Central memory CD4-positive, alpha-beta T cell (primary cell): Measurements from ENCODE around the gene NDUFA6.

Experiments
- DNase-seq: peaks from one replicate; pipeline ENCODE4 v3.0.0; 2022

NDUFA6 gene

DNA sequence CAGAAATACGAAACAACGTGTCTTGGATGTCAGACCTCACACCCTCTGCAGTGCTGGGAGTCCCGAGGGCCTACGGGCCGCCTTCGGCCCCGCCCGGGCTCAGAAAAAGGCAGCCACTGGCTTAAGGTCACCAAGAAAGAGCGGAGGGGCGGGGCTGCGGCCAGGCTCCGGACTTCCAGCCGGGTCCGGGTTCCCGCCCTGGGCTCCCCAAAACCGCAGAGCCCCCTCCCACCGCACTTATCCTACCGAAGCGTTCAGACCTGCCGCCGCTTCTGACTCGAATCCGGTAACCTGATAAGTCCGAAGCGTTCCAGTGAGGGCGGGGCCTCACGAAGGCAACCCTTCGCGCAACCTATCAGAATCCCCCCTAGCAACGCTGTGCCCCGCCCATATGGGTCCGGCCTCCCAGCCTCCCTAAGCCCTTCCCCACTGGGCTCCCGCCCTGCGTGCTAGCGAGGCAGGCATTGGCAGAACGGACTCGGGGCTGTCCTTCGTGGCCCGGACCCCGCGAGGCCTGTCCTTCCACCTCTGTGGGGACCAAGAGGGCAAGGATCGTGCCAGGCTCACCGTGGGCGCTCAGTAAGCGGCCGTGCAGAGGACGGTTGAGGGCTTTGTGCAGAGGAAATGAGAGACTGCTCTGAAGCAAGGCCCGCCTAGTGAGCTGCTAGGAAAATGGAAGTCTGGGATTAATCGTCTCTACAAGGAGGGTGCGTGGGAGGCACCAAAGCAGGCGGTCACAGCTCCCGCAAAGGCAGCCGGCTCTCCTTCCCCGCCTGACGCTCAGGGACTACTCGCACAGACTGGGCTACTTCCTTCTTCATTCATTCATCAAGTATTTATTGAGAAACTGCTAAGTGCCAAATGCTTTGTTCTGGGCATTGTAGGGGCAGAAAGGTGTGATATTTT, 19.8 kb downstream of the NDUFA6 start, which contains the start of gene NAGA:
TSS of gene NAGA (minus strand) at position 296 of the 906 bp plus-strand sequence. CDS start 515 bp downstream, outside the sequence.
- peak; percentile 89 for DNase-seq

GRCh38 chr22:42069801-42070516, 20.6 kb downstream of the NDUFA6 start:
- no peak for DNase-seq

GRCh38 chr22:42068291-42068690, 22.3 kb downstream of the NDUFA6 start:
- DNase-seq: no peak

DNA sequence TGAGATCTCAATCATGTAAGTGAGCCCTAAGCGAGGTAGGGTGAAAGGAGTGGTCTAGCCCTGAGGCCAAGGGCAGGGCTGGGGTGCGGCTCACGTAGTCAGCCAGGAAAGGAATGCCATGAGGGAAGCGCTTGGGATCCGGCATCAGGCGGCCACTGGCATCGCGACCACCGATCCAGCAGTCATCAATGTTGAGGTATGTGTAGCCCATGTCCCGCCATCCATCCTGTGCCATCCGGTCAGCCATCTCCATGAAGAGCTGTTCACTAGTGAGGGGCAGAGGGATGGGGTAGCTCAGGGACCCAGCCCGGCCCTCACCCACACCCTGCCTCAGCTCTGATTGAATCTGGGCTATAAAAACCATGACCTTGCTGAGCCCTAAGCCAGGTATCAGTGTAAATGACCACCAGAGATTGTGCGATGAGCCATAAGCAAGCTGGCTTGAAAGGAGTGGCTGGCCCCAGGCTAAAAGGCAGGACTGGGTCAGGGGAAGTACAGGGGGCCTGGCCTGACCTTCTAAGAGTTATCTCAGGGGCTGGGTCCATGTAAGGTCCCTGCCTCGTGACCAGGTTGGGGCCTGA, 22.8 kb downstream of the NDUFA6 start:
- no peak for DNase-seq

DNA sequence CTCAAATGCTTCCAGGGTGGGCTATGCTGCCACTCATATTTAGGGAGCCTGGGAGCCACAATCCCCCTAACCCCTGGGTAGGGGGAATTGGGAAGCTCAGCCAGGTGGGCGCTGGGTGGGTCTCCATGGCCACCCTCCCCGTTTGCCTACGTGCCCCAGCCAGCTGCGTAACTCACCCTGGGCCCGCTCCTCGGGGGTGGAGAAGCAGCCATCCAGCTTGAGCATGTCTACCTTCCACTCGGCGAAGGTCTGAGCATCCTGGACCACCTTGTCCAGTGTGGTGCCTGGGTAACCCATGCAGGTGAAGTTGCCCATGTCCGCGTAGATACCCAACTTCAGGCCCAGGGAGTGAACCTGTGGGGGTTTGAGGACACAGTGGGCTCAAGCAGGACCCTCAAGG, 23.6 kb downstream of the NDUFA6 start:
- no peak for DNase-seq

DNA sequence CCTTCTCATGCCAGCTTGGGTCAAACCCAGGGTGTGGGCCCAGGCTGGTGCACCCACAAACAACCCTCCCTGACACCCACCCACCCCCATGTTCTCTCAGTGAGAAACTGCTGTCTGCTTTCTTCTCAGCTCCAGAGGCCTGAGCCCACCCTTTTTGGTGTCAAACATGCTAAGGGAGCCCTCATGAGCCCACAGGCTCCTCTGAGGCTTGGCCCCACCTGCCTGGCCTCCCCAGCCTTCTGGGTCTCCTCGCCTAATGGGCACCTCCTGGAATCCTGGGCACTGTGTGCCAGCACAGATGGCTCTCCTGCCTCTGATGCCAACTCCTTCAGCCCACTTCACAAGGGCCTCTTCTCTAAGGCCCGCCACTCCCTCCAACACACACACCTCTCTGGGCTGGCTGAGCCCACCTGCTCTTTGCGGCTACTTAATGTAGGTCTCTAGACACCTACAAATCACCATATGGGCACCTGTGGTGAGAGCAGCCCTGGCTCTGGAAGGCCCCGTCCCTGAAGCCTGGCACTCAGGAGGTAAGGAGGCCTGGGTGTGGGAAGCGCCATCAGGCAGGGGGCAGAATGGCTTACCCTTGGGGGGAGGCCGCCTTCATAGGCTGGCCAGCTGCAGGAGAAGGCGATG, 24.3 kb downstream of the NDUFA6 start:
- no peak for DNase-seq

GRCh38 chr22:42065438-42066125, 25.0 kb downstream of the NDUFA6 start:
- no peak for DNase-seq

DNA sequence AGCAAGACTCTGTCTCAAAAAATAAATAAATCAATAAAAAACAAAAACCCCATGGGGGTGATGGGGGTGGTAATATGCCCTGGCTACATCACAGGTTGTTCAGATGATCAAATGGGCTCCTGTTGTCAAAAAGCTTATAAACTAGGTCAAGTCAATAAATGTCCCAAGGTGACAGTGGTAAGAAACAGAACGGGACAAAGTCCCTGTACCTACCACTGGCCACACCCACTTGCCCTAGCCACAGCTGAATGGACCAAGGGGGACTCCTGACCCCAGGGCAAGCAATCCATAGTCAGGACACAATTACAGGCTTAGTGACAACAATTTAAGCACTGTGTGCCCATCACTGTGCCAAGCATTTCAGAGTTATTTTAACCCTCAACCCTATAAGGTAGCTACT, 25.9 kb downstream of the NDUFA6 start:
- no peak for DNase-seq

DNA sequence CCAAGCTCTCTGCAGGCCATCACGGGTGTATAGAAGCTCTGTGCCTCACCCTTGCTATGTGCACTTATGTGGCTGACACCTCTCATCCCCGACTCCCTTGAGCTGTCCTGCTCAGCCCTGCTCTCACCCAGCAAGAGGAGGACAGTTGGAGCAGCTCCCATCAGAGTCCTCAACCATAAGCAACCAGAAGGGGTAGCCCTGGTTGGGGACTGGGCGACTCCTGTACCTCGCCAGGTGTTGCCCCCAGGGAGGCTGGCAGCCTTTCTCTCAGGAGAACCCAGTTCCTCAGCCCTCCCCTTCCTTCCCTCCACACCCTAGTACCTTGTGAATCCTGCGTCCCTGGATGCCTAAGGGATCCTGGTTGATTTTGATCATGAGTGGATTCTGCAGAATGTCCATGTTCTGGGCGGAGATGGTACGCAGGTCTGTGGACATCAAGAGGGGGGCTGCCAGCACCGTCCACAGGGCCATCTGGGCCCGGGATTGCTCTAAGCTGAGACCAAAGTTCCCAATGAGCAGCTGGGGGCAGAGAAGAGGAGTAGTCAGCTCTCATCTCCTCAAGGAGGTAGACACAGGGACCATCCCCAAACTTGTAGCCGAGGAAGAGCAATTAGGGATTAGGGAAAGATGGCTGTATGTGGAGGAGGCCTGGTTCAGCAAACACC, 27.9 kb downstream of the NDUFA6 start:
- no peak for DNase-seq

DNA sequence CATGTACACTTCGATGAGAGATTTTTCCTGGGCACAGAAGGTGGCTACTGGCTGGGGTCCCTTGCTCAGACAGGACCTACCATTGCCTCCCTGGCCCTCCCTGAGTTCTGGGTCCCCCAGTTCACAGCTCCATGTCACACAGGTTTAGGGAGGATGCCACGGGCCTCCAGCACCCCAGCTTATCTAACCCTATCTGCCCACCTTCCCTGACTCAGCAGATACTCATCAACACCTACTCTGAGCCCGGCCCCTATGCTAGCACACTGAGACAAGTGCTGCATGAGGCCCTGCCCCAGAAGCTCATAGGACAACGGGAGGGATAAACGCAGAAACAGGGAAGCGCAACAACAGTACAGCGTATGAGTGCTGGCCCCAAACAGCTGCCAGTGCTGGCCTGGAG, 29.5 kb downstream of the NDUFA6 start:
- DNase-seq: no peak

DNA sequence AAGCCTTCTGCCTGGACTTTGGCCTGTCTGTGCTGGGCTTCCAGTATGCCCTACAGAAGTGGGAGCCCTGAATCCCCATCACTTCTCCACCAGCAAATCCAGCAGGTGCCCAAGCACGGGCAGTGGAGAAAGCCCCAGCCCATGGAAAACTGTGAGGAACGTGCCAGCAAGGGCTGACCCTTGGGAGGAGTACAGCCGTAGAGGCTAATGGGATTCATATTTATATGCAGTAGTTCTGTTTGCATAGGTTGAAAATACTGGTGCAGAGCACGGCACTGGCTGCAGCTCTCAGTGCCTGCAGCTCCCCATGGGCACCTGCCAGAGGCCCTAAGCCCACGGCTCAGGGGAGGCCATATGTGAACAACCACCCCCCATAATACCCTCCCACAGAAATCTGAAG, 30.1 kb downstream of the NDUFA6 start:
- DNase-seq: no peak

- no peak for DNase-seq
Observed at GRCh38 chr22:42056757-42057511, 33.6 kb downstream of the NDUFA6 start.

GRCh38 chr22:42052765-42053164, 37.8 kb downstream of the NDUFA6 start:
- no peak for DNase-seq

DNA sequence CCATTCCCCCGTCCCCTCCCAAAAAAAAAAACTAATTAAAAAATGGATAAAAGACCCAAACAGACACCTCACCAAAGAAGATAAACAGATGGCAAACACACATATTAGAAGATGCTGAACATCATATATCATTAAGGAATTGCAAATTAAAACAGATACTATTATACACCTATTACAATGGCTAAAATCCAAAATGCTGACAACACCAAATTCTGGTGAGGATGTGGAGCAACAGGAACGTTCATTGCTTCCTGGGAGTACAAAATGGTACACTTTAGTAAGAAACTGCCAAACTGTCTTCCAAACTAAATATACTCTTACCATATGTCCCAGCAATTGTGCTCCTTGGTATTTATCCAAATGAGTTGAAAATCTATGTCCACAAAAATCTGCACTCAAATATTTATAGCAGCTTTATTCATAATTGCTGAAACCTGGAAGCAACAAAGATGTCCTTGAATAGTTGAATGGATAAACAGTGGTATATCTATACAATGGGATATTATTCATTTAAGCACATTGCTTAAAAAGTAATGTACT, 39.9 kb downstream of the NDUFA6 start:
- no peak for DNase-seq

DNA sequence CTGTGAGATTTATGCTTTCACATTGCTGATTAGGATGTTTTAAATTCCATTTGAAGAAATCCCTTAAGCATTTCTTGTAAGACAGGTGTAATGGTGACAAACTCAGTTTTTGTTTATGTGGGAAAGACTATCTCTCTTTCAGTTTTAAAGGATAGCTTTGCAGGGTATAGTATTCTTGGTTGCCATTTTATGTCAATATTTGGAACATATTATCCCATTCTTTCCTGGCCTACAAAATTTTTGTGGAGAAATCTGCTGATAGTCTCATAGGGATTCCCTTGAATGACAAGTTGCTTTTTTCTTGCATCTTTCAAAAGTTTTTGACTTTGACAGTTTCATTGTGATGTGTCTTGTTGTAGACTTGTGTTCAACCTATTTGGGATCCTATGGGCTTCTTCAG, 48.8 kb downstream of the NDUFA6 start:
- DNase-seq: no peak

GRCh38 chr22:42039271-42039670, 51.3 kb downstream of the NDUFA6 start:
- DNase-seq: no peak
